ENCODE results near the gene EHD2. TPM values are rescaled to one million over a fixed set of nuclear protein-coding genes. Genes with fewer than 3 reads are reported as not detected.

The EHD2 gene
- total RNA-seq, 1 donor from 2014 or later, result 1.4 TPM

DNA sequence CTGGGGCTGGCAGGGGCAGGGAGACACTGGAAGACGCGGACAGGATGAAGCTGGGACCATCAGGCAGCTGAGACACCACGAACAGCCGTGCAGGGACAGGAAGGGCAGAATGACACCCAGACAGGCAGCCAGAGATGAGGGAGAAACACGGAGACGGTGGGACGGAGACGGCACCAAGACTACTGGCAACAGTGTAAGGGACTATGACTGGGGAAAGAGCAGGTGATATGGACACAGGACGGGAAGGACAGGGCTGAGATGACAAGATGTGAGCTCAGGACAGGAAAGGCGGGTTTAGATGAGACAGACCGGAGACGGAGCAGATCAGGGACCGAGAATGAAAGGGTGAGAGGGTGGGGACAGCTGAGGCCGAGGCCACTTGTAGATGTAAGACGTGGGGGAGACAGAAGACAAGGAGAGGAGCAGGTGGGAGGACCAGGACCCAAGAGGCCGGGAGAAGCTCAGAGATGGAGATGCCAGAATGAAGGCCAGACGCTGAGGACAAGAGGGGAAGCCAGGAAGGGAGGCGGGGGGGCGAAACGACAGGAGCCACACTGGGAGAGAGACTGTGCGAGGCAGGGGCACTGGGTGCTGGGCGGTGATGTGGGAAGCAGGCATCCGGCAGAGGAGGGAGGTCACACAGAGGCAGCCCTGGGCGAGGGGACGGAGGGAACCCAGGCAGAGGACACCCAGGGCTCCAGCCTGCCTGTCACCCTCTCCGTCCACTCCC is 17.5 kb upstream of the EHD2 start:
- intact Hi-C loops (cut with micrococcal nuclease), result no loop called here
- no peak for DNase-seq (ENCODE audit: low spot score)
- Mint-ChIP-seq H3K4me1 (ENCODE audit: low read depth) (no peaks in the 10 kb centered on the region), H3K36me3 (ENCODE audit: low read depth) (peaks cover 11% of the 10 kb centered on the region), H3K27ac (no peak overlapping the region), H3K27me3 (ENCODE audit: low read depth) (no peaks in the 10 kb centered on the region), H3K4me3 (ENCODE audit: low read depth) (no peak overlapping the region), H3K9me3 (no peaks in the 10 kb centered on the region)

DNA sequence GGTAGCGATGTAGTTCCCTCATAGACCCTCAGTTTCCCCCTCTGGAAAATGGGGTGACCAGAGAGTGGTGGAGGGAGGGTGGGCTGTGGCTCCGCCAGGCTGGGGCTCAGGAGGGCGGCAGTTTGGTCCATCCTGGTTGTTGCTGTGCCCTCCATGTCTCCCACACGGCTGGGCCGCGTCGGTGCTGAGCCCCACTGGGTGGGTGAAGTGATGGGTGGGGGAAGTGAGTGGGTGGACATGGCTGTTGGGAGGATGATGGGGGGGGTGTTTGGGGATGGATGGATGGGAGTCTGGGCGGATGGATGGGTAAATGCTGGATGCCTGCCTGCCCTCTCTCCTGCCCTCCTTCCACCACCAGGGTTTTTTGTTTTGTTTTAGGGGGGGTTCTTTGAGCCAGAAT is 16.6 kb upstream of the EHD2 start:
- Mint-ChIP-seq H3K36me3 (ENCODE audit: low read depth) (peaks cover 7% of the 10 kb centered on the region), H3K27me3 (ENCODE audit: low read depth) (no peaks in the 10 kb centered on the region), H3K27ac (no peak overlapping the region), H3K9me3 (no peaks in the 10 kb centered on the region), H3K4me1 (ENCODE audit: low read depth) (no peaks in the 10 kb centered on the region), H3K4me3 (ENCODE audit: low read depth) (no peak overlapping the region)
- intact Hi-C loops (cut with micrococcal nuclease), result no loop called here
- no peak for DNase-seq (ENCODE audit: low spot score)

DNA sequence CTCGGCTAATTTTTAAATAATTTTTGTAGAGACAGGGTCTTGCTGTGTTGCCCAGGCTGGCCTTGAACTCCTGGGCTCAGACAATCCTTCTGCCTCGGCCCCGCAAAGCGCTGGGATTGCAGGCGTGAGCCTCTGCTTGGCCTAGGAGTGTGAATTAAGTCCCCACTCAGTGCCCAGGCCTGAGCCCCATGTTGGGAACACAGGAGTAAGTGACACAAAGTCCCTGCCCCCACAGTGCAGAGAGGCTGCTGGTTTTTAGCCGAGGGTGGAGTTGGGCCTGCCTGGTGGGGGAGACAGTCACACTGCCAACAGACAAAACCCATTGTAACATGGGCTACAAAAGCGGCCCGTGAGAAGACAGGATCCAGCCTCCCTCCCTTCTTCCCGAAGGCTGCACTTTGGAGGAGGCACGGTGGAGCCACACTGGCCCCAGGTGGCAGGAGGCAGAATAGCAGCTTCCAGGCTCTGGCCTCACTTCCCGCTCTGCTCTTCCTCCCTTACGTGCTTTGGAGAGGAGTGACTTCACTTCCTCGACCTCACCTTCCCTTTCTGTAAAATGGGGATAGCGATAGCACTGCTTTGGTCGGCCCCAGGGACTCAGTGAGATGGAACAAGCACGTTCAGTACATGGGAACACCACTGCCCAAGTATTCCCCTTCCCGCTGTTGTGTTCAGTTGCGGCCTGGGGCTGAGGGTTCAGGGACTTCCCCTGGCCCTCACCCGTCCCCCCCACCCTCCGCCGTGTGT is 15.2 kb upstream of the EHD2 start:
- intact Hi-C loops (cut with micrococcal nuclease), result loop anchor here (1.0 kb wide), 2 partner anchors 180 to 262 kb away; no protein-coding TSS in a partner anchor
- Mint-ChIP-seq H3K27ac (no peak overlapping the region), H3K27me3 (ENCODE audit: low read depth) (no peaks in the 10 kb centered on the region), H3K4me1 (ENCODE audit: low read depth) (no peaks in the 10 kb centered on the region), H3K36me3 (ENCODE audit: low read depth) (peaks cover 13% of the 10 kb centered on the region), H3K4me3 (ENCODE audit: low read depth) (no peak overlapping the region), H3K9me3 (no peaks in the 10 kb centered on the region)
- peak; percentile 39 for DNase-seq (ENCODE audit: low spot score)

DNA sequence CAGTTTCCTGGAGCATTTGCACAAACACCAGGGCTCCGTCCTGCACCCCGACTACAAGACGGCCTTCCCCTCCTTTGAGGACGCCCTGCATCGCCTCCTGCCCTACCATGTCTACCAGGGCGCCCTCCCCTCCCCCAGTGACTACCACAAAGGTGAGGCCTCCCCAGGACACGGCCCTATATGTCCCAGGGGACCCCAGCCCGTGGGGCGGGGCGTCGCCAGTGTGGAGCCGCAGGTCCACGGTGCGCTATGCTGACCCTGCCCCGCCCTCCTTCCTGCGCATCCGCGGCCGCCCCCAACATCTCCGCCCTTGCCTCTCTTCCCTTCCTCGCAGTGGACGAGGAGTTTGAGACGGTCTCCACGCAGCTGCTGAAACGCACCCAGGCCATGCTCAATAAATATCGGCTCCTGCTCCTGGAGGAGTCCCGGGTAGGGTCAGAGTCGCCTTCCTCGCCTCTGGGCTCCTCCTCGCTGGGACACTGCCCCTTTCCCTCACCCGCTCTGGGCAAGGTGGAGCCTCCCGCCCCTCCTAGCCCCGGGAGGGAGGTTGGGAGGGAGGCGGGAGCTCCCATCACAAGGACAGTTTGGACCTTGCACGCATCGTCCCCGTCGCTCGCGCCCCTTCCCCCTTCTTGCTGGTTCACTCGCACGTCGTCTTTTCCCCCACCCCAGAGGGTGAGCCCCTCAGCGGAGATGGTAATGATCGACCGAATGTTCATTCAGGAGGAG is 14.4 kb upstream of the EHD2 start:
- intact Hi-C loops (cut with micrococcal nuclease), result loop anchor here (1.0 kb wide), 2 partner anchors 180 to 262 kb away; no protein-coding TSS in a partner anchor
- no peaks in the 10 kb centered on the region for H3K9me3 Mint-ChIP-seq
- H3K27ac Mint-ChIP-seq, result no peak overlapping the region
- H3K4me1 Mint-ChIP-seq (ENCODE audit: low read depth), result no peaks in the 10 kb centered on the region
- peaks cover 16% of the 10 kb centered on the region for H3K36me3 Mint-ChIP-seq (ENCODE audit: low read depth)
- H3K27me3 Mint-ChIP-seq (ENCODE audit: low read depth), result no peaks in the 10 kb centered on the region
- H3K4me3 Mint-ChIP-seq (ENCODE audit: low read depth), result no peak overlapping the region
- DNase-seq (ENCODE audit: low spot score), result no peak

DNA sequence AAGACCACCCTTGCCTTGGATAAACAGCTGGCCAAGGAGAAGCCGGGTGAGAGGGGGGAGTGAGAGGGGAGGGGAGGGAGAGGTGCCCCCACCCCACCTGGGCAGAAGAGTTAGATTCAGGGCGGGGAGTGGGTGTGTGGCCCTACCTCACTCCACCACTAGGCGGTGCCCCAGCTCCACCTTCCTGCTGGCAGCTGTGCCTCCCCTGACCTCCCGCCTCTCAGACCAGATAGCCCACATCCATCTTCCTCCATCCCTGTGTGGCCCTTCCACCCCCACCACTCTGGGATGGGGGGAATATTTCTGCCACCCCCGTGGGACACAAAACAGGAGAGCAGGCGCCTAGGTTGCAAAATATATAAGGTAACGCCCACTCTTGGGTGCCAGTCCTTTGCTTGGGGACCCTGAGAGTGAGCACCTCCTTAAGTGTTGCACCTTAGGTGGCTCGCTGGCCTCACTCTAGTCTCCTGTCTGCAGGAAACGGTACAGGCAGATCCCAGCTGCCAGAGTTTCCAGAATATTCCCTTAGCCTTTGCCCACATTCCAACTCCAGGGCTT is 13.8 kb upstream of the EHD2 start:
- Mint-ChIP-seq H3K9me3 (no peaks in the 10 kb centered on the region), H3K4me3 (ENCODE audit: low read depth) (no peak overlapping the region), H3K4me1 (ENCODE audit: low read depth) (no peaks in the 10 kb centered on the region), H3K27ac (no peak overlapping the region), H3K27me3 (ENCODE audit: low read depth) (no peaks in the 10 kb centered on the region), H3K36me3 (ENCODE audit: low read depth) (peaks cover 16% of the 10 kb centered on the region)
- intact Hi-C loops (cut with micrococcal nuclease), result no loop called here
- peak; percentile 27 for DNase-seq (ENCODE audit: low spot score)

DNA sequence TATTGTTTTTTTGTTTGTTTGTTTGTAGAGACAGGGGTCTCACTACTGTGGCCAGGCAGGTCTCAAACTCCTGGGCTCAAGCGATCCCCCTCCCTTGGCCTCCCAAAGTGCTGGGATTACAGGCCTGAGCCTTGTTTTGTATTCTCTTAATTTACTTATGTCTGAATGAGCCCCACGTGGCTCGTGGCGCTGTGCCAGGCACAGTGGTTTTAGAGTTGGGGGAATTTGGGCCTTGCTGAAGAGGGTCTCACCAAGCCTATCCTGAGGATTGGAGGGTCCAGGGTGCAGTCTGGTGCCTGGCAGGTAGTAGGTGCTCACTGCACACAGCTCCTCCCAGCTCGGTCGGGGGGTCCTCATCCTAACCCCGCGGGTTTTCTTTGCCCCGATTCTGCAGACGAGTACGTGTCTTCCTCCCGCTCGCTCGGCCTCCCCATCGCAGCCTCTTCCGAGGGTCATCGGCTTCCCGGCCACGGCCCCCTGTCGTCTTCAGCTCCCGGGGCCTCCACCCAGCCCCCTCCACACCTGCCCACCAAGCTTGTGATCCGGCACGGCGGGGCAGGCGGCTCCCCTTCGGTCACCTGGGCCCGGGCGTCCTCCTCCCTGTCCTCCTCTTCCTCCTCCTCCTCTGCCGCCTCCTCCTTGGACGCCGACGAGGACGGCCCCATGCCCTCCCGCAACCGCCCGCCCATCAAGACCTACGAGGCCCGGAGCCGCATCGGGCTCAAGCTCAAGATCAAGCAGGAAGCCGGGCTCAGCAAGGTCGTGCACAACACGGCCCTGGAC is 12.1 kb upstream of the EHD2 start:
- Mint-ChIP-seq H3K27me3 (ENCODE audit: low read depth) (no peaks in the 10 kb centered on the region), H3K9me3 (no peaks in the 10 kb centered on the region), H3K27ac (no peak overlapping the region), H3K4me3 (ENCODE audit: low read depth) (no peak overlapping the region), H3K4me1 (ENCODE audit: low read depth) (no peaks in the 10 kb centered on the region), H3K36me3 (ENCODE audit: low read depth) (peaks cover 16% of the 10 kb centered on the region)
- DNase-seq (ENCODE audit: low spot score), result no peak
- intact Hi-C loops (cut with micrococcal nuclease), result loop anchor here (10.0 kb wide), 1 partner anchor 406 kb away; no protein-coding TSS in a partner anchor

DNA sequence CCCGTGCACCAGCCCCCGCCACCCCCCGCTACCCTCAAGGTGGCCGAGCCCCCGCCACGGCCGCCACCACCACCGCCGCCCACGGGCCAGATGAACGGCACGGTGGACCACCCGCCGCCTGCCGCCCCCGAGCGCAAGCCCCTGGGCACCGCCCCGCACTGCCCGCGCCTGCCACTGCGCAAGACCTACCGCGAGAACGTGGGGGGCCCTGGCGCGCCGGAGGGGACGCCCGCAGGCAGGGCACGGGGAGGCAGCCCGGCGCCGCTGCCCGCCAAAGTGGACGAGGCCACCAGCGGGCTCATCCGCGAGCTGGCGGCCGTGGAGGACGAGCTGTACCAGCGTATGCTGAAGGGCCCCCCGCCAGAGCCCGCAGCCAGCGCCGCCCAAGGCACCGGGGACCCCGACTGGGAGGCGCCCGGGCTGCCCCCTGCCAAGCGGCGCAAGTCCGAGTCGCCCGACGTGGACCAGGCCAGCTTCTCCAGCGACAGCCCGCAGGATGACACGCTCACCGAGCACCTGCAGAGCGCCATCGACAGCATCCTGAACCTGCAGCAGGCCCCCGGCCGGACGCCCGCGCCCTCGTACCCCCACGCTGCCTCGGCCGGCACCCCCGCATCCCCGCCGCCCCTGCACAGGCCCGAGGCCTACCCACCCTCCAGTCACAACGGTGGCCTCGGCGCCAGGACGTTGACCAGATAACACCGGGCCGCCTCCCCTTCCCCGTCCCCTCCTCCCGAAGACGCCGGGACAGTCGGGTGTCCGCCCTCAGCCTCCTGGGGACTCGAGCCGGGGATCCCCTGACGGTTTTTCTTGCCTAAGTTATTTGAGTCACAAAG is 11.3 kb upstream of the EHD2 start:
- intact Hi-C loops (cut with micrococcal nuclease), result loop anchor here (10.0 kb wide), 1 partner anchor 407 kb away; no protein-coding TSS in a partner anchor
- Mint-ChIP-seq H3K9me3 (no peaks in the 10 kb centered on the region), H3K27me3 (ENCODE audit: low read depth) (no peaks in the 10 kb centered on the region), H3K4me3 (ENCODE audit: low read depth) (no peak overlapping the region), H3K36me3 (ENCODE audit: low read depth) (peaks cover 16% of the 10 kb centered on the region), H3K4me1 (ENCODE audit: low read depth) (no peaks in the 10 kb centered on the region), H3K27ac (no peak overlapping the region)
- DNase-seq (ENCODE audit: low spot score), result no peak

DNA sequence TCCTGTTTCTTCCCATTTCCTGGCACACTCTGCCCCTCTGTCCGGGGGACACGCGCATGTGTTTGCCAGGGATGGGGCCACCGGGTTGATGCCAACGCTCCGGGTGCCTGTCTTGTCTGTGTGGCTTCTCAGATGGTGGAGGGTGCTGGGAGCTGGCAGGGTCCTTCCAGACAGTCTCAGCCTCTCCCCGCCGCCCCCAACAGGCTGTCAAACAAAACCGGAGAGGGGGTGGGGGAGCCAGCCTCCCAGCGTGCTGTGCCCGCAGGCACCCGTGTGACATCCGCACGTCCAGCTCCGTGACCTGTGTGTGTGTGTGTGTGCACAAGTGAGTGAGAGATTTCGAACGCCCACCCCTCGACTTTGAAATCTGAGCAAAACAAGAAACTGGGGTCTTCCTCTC is 10.6 kb upstream of the EHD2 start:
- no peaks in the 10 kb centered on the region for H3K27me3 Mint-ChIP-seq (ENCODE audit: low read depth)
- H3K4me3 Mint-ChIP-seq (ENCODE audit: low read depth), result no peak overlapping the region
- intact Hi-C loops (cut with micrococcal nuclease), result loop anchor here (10.0 kb wide), 1 partner anchor 408 kb away; no protein-coding TSS in a partner anchor
- H3K36me3 Mint-ChIP-seq (ENCODE audit: low read depth), result peaks cover 16% of the 10 kb centered on the region
- no peaks in the 10 kb centered on the region for H3K9me3 Mint-ChIP-seq
- DNase-seq (ENCODE audit: low spot score), result no peak
- no peak overlapping the region for H3K27ac Mint-ChIP-seq
- H3K4me1 Mint-ChIP-seq (ENCODE audit: low read depth), result no peaks in the 10 kb centered on the region

DNA sequence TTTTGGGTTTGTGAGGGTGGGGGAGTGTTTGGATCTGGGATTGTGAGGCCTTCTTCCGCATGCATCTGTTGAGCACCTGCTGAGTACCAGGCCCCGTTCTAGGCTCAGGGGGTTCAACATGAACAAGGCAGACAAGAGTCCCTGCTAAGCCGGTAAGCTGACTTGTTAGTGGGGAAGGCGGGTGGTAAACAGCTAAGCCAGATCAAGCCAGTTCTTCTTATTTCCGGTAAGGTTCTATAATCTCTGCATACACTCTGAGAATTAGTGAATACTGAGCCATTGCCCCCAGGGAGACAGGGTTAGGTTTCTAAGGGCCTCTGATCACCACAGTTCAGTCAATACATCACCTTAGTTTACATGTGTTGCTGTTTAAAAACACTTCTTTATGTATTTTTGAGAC is 9.9 kb upstream of the EHD2 start:
- Mint-ChIP-seq H3K27me3 (ENCODE audit: low read depth) (no peaks in the 10 kb centered on the region), H3K4me3 (ENCODE audit: low read depth) (no peak overlapping the region), H3K4me1 (ENCODE audit: low read depth) (no peaks in the 10 kb centered on the region), H3K27ac (no peak overlapping the region), H3K36me3 (ENCODE audit: low read depth) (peaks cover 16% of the 10 kb centered on the region), H3K9me3 (no peaks in the 10 kb centered on the region)
- no peak for DNase-seq (ENCODE audit: low spot score)
- intact Hi-C loops (cut with micrococcal nuclease), result loop anchor here (10.0 kb wide), 1 partner anchor 408 kb away; no protein-coding TSS in a partner anchor

DNA sequence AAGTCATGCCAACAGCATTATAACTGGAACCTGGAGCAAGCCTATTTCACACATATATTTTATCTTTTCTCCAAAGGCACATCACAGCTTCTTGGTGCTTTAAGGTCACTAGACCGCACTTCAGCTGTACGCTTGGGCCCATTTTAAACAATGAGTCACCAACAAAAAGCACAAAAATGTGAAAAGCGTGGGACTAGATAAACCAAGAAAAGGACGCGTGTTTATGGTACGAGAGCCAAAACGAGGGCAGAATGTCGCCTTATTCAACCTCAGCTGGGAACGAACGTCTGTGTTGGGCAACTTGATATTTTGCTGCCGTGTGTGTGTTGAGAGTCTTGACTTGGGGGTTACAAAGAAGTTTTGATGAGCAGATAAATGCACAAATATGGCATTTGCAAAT is 9.2 kb upstream of the EHD2 start:
- Mint-ChIP-seq H3K27ac (no peak overlapping the region), H3K4me3 (ENCODE audit: low read depth) (no peak overlapping the region), H3K9me3 (no peaks in the 10 kb centered on the region), H3K4me1 (ENCODE audit: low read depth) (no peaks in the 10 kb centered on the region), H3K36me3 (ENCODE audit: low read depth) (peaks cover 16% of the 10 kb centered on the region), H3K27me3 (ENCODE audit: low read depth) (no peaks in the 10 kb centered on the region)
- intact Hi-C loops (cut with micrococcal nuclease), result loop anchor here (10.0 kb wide), 1 partner anchor 409 kb away; no protein-coding TSS in a partner anchor
- no peak for DNase-seq (ENCODE audit: low spot score)

DNA sequence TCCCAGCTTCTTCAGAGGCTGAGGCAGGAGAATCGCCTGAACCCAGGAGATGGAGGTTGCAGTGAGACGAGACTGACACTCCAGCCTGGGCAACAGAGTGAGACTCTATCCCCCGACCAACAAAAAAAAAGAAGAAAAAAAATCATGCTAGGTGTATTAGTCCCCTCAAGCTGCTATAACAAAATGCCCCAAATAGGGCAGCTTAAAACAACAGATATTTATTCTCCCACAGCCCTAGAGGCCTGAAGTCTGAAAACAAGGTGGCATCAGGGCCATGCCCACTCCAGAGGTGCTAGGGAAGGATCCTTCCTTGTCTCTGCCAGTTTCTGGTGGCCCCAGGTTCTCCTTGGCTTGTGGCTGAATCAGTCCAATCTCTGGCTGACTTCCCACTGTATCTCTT is 8.6 kb upstream of the EHD2 start:
- Mint-ChIP-seq H3K36me3 (ENCODE audit: low read depth) (peaks cover 15% of the 10 kb centered on the region), H3K4me3 (ENCODE audit: low read depth) (no peak overlapping the region), H3K9me3 (no peaks in the 10 kb centered on the region), H3K27me3 (ENCODE audit: low read depth) (no peaks in the 10 kb centered on the region), H3K4me1 (ENCODE audit: low read depth) (no peaks in the 10 kb centered on the region), H3K27ac (no peak overlapping the region)
- intact Hi-C loops (cut with micrococcal nuclease), result loop anchor here (10.0 kb wide), 1 partner anchor 410 kb away; no protein-coding TSS in a partner anchor
- DNase-seq (ENCODE audit: low spot score), result no peak

All from activated T-helper 2 cell treated with anti-CD3 and anti-CD28 coated beads, Interferon-gamma antibody, Interleukin-2, Interleukin-4, amounts not matched to agents 10 μg/mL and 5 μg/mL and 100 μg/mL, durations not matched to agents 14 hours and 24 hours and 36 hours (primary cell).